ENCODE results near the gene F13A1.
A peak's percentile ranks its signal among the peaks of the same experiment; 100 is the strongest.

The F13A1 gene

DNA sequence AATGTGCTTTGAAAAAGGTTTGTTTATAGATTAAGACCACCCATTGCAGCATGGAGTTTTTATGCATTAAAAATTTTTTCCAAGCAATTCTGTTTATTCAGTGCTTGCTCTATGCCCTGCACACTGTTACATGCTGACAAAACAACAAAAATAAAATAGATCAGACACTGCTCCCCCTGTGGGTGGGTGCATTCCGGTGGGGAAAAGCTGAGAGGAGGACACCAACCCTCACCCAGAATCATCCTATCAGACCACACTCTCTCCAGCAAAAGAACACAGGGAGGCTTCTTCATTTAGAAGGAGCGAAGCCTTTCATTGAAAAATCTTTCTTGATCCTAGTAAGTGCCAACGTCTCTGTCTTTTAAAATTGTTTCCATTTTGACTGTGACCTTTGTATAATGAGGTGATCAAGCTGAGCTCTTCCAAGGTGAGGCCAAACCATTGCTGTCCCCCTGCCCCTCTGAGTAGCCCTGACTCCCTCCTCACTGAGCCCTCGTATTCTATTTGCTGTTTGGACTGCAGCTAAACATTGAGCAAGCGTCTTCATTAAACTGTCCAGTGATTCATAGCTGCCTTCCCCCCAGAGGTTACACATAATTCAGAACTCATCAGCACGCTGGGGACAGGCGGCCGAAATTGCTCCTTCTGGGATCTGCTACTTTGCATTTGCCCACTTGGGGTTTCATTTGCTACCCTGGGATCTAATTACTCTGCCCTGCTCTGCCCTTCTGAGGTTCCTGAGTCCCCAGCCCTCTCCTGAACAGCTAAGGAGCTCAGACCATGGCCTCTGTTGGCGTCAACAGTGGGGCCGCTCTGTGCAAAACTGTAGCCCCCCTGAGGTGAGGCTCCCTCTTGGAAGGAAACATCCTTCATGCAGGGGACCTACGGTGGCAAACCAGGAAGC, 102.4 kb downstream of the F13A1 start:
- DNase-seq (ENCODE audit: low read depth, low spot score): no peak
- no peak overlapping the region for H3K4me3 ChIP-seq (ENCODE audit: low read length)

DNA sequence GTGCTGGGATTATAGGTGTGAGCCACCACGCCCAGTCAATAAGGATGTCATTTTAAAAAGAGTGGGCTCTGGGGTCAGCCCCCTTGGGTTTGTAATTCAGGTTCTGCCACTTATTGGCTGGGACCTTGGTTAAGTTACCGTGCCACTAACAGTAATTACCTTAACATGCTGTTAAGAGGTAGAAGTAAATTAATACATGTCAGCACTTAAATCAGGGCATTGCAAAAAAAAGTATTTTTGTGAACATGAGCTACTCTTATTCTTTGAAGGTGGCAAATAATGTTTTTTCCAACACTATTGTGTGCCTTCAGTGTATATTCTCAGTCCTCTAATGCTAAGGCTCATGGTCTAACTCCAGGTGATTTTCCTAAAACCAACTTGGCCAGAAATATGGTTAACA, 109.5 kb downstream of the F13A1 start:
- no peak for DNase-seq (ENCODE audit: low read depth, low spot score)
- H3K4me3 ChIP-seq (ENCODE audit: low read length): no peak overlapping the region

DNA sequence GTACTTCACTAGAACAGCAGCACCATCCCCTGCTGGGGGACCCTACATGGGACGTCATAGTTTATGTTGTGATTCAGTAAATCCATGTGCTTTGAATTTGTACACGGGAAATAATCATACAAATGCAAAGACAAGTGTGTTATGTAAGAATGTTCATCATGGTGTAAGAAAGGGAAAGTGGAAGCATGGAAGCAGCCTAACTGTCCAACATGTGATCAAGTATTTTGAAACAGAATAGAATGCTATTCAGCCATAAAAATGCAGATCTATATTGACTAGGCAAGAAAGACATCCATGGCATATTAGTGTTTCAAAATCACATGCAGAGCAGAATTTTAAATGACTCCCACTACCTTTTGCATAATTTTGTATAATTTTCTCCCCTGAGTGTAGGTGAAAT, 117.6 kb downstream of the F13A1 start:
- H3K4me3 ChIP-seq (ENCODE audit: low read length): no peak overlapping the region
- no peak for DNase-seq (ENCODE audit: low read depth, low spot score)

DNA sequence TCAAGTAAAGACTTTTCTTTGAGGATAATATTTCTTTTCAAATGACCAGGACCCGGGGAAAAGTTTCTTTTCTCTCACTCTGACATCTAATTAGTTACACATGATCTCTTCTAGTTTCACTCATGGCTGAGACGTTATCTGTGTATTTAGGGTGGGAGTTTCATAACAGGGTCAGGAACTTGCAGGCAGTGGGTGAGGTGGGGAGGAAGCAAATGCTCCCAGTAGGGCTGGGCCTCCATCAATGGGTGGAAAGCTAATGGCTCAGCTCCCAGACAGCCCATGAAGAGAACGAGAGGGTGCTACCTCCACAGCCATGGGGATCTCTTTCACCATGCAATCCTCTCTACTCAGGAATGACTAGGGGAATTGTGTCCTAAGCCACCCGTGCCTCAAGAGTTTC, 119.3 kb downstream of the F13A1 start:
- H3K4me3 ChIP-seq (ENCODE audit: low read length): no peak overlapping the region
- DNase-seq (ENCODE audit: low read depth, low spot score): no peak

DNA sequence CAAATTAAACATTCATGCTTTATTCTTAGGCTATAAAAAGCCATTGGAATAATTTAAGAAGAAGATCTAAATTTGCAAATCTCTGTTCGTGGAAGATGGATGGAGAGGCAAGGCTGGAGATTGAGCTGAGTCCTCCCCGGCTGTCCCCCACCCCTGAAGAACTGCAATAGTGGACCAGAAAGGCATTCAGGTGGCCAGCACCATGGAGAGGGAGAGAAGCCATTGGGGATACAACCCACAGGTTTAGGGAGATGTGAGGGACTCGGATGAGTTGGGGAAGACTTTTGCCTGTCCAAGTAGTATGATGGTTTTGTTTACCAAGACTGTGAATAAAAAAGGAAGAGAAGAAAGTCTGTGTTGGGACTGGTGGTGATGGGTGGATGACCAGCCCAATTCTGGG, 120.8 kb downstream of the F13A1 start:
- DNase-seq (ENCODE audit: low read depth, low spot score): no peak

DNA sequence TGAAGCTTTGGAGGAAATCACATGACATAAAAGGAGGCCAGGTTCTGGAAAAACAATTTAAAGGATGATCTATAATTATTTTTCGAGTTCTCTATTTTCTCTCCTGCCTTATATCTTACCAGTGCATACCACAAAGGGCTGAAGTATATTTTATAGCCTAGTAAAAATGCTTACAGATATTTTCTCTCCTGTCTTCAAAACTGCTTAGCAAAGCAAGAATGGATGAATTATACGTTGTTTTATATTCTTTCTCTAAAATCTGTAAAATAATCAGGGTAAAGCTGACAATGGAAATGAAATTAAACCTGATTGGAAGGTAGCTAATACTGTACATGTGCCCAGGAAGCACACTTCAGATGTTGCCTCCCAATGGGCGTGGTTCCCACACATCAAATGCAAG, 123.7 kb downstream of the F13A1 start:
- H3K4me3 ChIP-seq (ENCODE audit: low read length): no peak overlapping the region
- DNase-seq (ENCODE audit: low read depth, low spot score): no peak

More for the DNA sequence above, 120.8 kb downstream of the F13A1 start:
- H3K4me3 ChIP-seq (ENCODE audit: low read length): no peak overlapping the region

- no peak for DNase-seq (ENCODE audit: low read depth, low spot score)
- H3K4me3 ChIP-seq (ENCODE audit: low read length): no peak overlapping the region
Measured at GRCh38 chr6:6195080-6195479, 125.4 kb downstream of the F13A1 start.

- no peak for DNase-seq (ENCODE audit: low read depth, low spot score)
- no peak overlapping the region for H3K4me3 ChIP-seq (ENCODE audit: low read length)
Measured at GRCh38 chr6:6193221-6193745, 127.2 kb downstream of the F13A1 start.

- H3K4me3 ChIP-seq (ENCODE audit: low read length): no peak overlapping the region
- DNase-seq (ENCODE audit: low read depth, low spot score): no peak
Measured at GRCh38 chr6:6191909-6192308, 128.6 kb downstream of the F13A1 start.

GRCh38 chr6:6191476-6191875, 129.0 kb downstream of the F13A1 start:
- DNase-seq (ENCODE audit: low read depth, low spot score): peak; percentile 62
- H3K4me3 ChIP-seq (ENCODE audit: low read length): no peak overlapping the region

DNA sequence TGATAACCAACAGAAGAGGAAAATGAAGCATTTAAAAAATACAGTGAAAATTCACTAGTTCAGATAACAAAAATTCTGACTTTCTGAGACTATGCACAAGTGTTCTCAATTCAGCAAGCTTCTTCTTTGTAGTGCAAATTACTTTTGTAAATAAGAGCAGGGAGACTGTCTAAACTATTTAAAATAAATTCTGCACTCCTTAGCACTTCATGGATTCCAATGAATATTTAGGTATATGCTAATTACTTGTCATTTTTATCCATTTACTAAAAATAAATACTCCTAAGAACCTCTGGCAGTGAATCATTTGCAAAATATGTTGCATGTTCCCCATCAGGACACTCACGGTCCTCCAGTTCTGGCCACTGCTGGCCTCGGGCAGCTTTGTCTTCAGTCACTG, 139.8 kb downstream of the F13A1 start:
- no peak overlapping the region for H3K4me3 ChIP-seq (ENCODE audit: low read length)
- no peak for DNase-seq (ENCODE audit: low read depth, low spot score)

DNA sequence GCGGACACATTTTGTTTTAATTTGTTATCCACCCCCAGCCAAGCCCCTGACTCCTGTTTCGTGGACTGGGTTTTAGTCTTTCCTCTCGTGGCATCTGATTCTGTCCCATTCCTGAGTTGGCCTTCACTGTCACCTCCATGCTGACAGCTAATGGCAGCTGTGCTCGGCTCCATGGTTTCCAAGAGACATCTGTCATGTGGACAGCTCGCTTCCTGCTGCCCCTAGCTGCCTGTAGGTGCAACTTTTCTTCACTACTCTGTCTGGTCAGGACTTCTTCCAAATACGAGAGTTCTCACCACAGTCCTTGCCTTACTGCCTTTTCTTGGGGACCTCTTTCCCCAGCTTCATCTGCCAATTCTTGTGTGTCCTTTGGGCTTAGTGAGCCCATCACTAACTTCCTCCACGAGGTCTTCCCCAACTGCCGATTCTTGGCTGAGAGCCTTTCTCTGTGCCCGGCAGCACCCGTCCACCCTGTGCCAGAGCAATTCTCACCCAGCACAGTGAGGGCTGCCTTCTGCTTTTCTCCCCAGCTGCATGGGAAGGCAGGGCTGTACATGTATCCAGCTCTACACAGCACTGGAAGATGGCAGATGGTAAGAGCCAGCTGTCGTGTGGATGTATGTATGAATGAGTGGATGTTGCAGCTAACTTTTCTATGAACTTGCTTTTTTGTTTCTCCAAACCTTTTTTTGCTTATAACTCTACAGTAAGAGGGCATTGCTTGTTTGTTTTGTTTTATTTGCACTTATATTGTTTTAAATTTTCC, 140.4 kb downstream of the F13A1 start:
- no peak overlapping the region for H3K4me3 ChIP-seq (ENCODE audit: low read length)
- DNase-seq (ENCODE audit: low read depth, low spot score): no peak

DNA sequence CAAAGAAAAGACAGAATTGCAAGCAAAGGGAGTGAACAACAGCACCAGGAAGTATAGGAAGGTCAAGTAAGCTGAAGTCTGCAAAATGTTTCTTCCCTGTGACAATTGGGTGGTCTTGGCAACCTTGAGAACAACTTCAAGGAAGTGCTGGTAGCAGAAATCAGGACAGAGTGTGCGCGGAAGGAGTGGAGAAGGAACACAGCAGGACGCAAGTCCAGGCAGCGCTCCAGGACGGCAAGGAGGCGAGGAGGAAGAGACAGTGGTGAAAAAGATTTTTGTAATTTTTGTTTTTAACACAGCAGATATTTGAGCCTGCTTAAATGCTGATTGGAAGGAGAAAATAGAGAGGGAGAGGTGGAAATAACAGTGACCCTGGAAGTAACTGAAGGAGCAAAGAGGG, 141.7 kb downstream of the F13A1 start:
- no peak for DNase-seq (ENCODE audit: low read depth, low spot score)
- H3K4me3 ChIP-seq (ENCODE audit: low read length): no peak overlapping the region

GRCh38 chr6:6177754-6178153, 142.7 kb downstream of the F13A1 start:
- DNase-seq (ENCODE audit: low read depth, low spot score): no peak
- no peak overlapping the region for H3K4me3 ChIP-seq (ENCODE audit: low read length)

DNA sequence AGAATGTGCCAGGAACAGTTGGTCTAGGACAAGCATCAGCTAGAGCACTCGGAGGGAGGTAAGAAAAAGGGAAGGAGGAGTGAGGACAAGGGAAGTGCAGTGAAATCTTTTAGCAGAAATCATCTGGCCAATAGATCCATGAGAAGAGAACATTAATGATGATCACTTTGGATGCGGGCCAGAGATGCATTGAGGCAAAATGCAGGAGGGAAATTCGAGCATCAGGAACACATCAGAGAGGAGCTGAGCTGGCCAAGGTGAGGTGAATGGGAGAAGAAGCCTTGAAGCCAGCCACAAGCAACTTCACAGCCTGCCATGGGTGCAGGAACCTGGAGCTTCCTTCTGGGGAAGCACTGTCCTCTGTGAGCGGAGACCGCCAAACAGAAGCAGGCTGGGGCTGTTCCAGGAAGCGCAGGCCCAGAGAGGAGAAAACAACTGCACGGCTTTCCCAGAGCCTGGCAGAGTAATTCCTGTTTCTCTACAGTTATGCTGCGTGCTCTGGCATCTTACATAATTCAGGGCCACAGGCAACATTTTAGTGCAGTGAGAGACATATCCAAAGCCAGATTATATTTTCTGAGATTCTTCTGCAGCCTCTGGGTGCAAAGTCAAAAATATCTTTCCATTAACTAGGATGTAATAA, 143.8 kb downstream of the F13A1 start:
- no peak overlapping the region for H3K4me3 ChIP-seq (ENCODE audit: low read length)
- no peak for DNase-seq (ENCODE audit: low read depth, low spot score)

DNA sequence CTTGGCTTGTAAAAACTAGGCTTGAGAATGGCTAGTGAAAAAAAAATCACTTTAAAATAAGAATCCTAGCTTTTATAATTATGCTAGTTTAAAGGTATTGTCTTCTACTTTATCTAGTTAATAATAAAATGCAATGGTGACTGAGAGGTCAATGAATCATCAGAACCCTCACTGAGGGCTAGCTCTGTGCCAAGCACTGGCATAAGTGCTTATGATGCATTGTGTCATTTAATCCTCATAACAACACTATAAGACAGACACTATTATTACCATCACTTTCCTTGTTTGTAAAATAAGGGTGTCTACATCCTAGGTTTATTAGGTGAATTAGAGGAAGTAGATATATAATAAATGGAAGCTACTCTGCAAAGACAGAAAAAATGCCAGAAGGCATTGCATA, 144.3 kb downstream of the F13A1 start:
- no peak overlapping the region for H3K4me3 ChIP-seq (ENCODE audit: low read length)
- DNase-seq (ENCODE audit: low read depth, low spot score): no peak

GRCh38 chr6:6169141-6169540, 151.3 kb downstream of the F13A1 start:
- no peak overlapping the region for H3K4me3 ChIP-seq (ENCODE audit: low read length)
- DNase-seq (ENCODE audit: low read depth, low spot score): no peak

- H3K4me3 ChIP-seq (ENCODE audit: low read length): no peak overlapping the region
- DNase-seq (ENCODE audit: low read depth, low spot score): no peak
Measured at GRCh38 chr6:6166064-6166463, 154.4 kb downstream of the F13A1 start.

DNA sequence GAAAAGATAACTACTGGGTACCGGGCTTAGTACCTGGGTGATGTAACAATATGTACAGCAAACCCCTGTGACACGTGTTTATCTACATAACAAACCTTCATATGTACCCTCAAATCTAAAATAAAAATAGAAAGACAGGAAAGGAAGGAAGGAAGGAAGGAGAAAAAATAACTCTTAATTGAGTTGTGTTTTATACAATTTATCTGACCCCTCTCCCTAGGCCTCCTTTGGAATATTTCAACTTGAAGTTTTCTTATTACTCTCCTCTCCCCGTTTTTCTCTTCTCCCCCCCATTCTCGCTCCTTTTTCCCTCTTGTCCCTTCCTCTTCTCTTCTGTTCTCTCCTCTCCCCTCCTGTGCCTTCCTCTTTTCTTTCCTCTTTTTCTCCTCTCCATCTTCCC, 156.1 kb downstream of the F13A1 start:
- no peak overlapping the region for H3K4me3 ChIP-seq (ENCODE audit: low read length)
- DNase-seq (ENCODE audit: low read depth, low spot score): no peak

DNA sequence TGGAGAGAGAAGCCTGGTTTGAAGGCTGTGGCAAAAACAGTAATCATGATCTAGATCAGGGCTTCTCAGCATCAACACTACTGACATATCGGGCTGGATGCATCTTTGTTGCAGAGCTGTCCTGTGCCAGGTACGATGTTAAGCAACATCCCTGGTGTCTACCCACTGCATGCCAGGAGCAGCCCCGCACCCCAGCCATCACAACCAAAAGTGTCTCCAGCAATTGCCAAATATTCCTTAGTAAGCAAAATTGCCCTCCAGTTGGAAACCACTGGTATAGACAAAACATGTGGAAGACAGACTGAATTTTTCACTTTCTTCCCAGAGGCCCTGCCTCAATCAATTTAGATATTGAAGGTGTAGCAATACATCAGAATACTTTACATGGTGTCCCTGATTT, 166.1 kb downstream of the F13A1 start:
- no peak overlapping the region for H3K4me3 ChIP-seq (ENCODE audit: low read length)
- DNase-seq (ENCODE audit: low read depth, low spot score): no peak

Measured in Jurkat, Clone E6-1 (cell line).